ENCODE data around the gene TNC.

DNA sequence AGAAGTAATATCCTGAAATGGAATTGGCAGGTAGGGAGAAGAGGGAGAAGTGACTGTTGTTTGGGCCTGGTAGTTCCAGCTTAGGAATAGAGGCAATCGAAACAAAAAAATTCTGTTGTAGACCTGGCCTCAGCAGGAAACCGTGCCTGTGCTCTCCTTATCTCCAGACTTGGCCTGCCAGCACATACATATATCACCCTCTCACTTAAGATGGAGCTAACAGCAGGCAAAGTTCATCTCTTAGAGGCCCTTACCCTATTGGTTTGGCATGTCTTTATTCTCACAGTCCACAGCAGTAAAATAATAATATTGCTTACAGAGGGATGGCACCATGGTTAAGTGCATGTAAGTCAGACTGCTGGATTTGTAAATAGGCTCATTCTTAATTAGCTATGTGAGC is 19.6 kb upstream of the TNC start:
- no peak for TF ChIP-seq EZH2 (IDR thresholded peaks at IDR 0.05; ENCODE audit: insufficient read depth, poor library complexity, severe bottlenecking)
- TF ChIP-seq EZH2phosphoT487 (IDR thresholded peaks at IDR 0.05; ENCODE audit: insufficient read depth, low read depth): no peak

All from GM23248 (cell line).